HG02885 (cell line): ENCODE measurements around the gene MEF2D.

Experiments used
- ATAC-seq: cut with Tn5 transposase; IDR thresholded peaks from one replicate; pipeline ENCODE4 v1.9.1; 2021; ENCODE audit warnings: mild to moderate bottlenecking; ENCODE audit not compliant: unreplicated experiment, poor library complexity

MEF2D gene

GRCh38 chr1:156431769-156432668 lies 68.6 kb downstream of the MEF2D start:
- ATAC-seq = no peak

- ATAC-seq = no peak
Observed at GRCh38 chr1:156431366-156431765, 69.2 kb downstream of the MEF2D start.

GRCh38 chr1:156430866-156431265 lies 69.7 kb downstream of the MEF2D start:
- no peak for ATAC-seq

GRCh38 chr1:156430303-156430702 lies 70.3 kb downstream of the MEF2D start:
- ATAC-seq = no peak

GRCh38 chr1:156429313-156430060 lies 71.1 kb downstream of the MEF2D start:
- no peak for ATAC-seq

GRCh38 chr1:156428746-156429288 lies 71.8 kb downstream of the MEF2D start:
- ATAC-seq = no peak

- no peak for ATAC-seq
Observed at GRCh38 chr1:156427957-156428356, 72.6 kb downstream of the MEF2D start.

GRCh38 chr1:156425943-156426342 lies 74.6 kb downstream of the MEF2D start:
- ATAC-seq = no peak

- ATAC-seq = no peak
Observed at GRCh38 chr1:156424806-156425432, 75.7 kb downstream of the MEF2D start.

GRCh38 chr1:156423422-156424352 lies 76.9 kb downstream of the MEF2D start:
- ATAC-seq = no peak

- no peak for ATAC-seq
Observed at GRCh38 chr1:156422602-156423091, 77.9 kb downstream of the MEF2D start.

- ATAC-seq = no peak
Observed at GRCh38 chr1:156421939-156422601, 78.5 kb downstream of the MEF2D start.

- ATAC-seq = peak; percentile 81
Observed at GRCh38 chr1:156421062-156421938, 79.3 kb downstream of the MEF2D start.

- no peak for ATAC-seq
Observed at GRCh38 chr1:156420205-156421061, 80.1 kb downstream of the MEF2D start.

- ATAC-seq = no peak
Observed at GRCh38 chr1:156419854-156420204, 80.7 kb downstream of the MEF2D start.

GRCh38 chr1:156418416-156419070 lies 82.0 kb downstream of the MEF2D start:
- no peak for ATAC-seq
